H9 (cell line): ENCODE data around the gene ADSL. TPM values are rescaled to one million over a fixed set of nuclear protein-coding genes. Genes with fewer than 3 reads are reported as not detected.

ENCODE experiments used
- DNase-seq: peaks from one replicate; pipeline ENCODE4 v3.0.0-alpha.2; 2017
- H2AFZ ChIP-seq: one replicate; pipeline ENCODE4 v1.6.1; 2013; ENCODE audit warnings: mild to moderate bottlenecking, low read length, control low read depth, moderate library complexity
- H2AK5ac ChIP-seq: 2 replicates; pipeline ENCODE4 v1.6.1; 2013; ENCODE audit warnings: low read length, control low read depth, mixed read lengths; ENCODE audit not compliant: insufficient read length
- H2BK120ac ChIP-seq: one replicate; pipeline ENCODE4 v1.6.1; 2013; ENCODE audit warnings: low read depth, mild to moderate bottlenecking, low read length, control low read depth, inconsistent platforms; ENCODE audit not compliant: poor library complexity, severe bottlenecking
- H2BK12ac ChIP-seq: 2 replicates; pipeline ENCODE4 v1.6.1; 2013; ENCODE audit warnings: low read length, control low read depth, mixed read lengths, low read depth; ENCODE audit not compliant: insufficient read length
- H2BK15ac ChIP-seq: 2 replicates; pipeline ENCODE4 v1.6.1; 2013; ENCODE audit warnings: low read depth, low read length, control low read depth
- H2BK20ac ChIP-seq: one replicate; pipeline ENCODE4 v1.6.1; 2013; ENCODE audit warnings: low read depth, mild to moderate bottlenecking, low read length, control low read depth, inconsistent platforms; ENCODE audit not compliant: poor library complexity, severe bottlenecking
- H2BK5ac ChIP-seq: 2 replicates; pipeline ENCODE4 v1.6.1; 2013; ENCODE audit warnings: low read length, control low read depth, mixed read lengths; ENCODE audit not compliant: insufficient read length
- H3K14ac ChIP-seq: 2 replicates; pipeline ENCODE4 v1.6.1; 2013; ENCODE audit warnings: low read length, control low read depth; ENCODE audit not compliant: insufficient read depth
- H3K18ac ChIP-seq: 2 replicates; pipeline ENCODE4 v1.6.1; 2013; ENCODE audit warnings: low read depth, mild to moderate bottlenecking, mixed read lengths, low read length, control low read depth; ENCODE audit not compliant: insufficient read length
- H3K23ac ChIP-seq: 2 replicates; pipeline ENCODE4 v1.6.1; 2013; ENCODE audit warnings: low read length, control low read depth, mixed read lengths, low read depth; ENCODE audit not compliant: insufficient read length
- H3K23me2 ChIP-seq: 2 replicates; pipeline ENCODE4 v1.6.1; 2013; ENCODE audit warnings: low read depth, mild to moderate bottlenecking, mixed read lengths, low read length, control low read depth; ENCODE audit not compliant: insufficient read length, poor library complexity, severe bottlenecking
- H3K27ac ChIP-seq: 2 replicates; pipeline ENCODE4 v1.5.1; 2013; ENCODE audit warnings: low read length, control low read depth, mixed read lengths, low read depth; ENCODE audit not compliant: insufficient read length
- H3K27me3 ChIP-seq: 2 replicates; pipeline ENCODE4 v1.6.1; 2013; ENCODE audit warnings: low read length, control low read depth, inconsistent platforms; ENCODE audit not compliant: insufficient read depth
- H3K4ac ChIP-seq: 2 replicates; pipeline ENCODE4 v1.6.1; 2013; ENCODE audit warnings: low read depth, mild to moderate bottlenecking, control low read depth, inconsistent platforms, low read length, moderate library complexity
- H3K4me1 ChIP-seq: 2 replicates; pipeline ENCODE4 v1.6.1; 2013; ENCODE audit warnings: low read length, control low read depth, inconsistent platforms; ENCODE audit not compliant: insufficient read depth
- H3K4me2 ChIP-seq: 2 replicates; pipeline ENCODE4 v1.6.1; 2013; ENCODE audit warnings: low read length, control low read depth, mixed read lengths; ENCODE audit not compliant: insufficient read length, insufficient read depth
- H3K56ac ChIP-seq: 2 replicates; pipeline ENCODE4 v1.6.1; 2013; ENCODE audit warnings: low read depth, mild to moderate bottlenecking, mixed read lengths, low read length, control low read depth; ENCODE audit not compliant: insufficient read length
- H3K79me1 ChIP-seq: 2 replicates; pipeline ENCODE4 v1.6.1; 2013; ENCODE audit warnings: low read depth, mild to moderate bottlenecking, moderate library complexity, low read length, control low read depth, inconsistent platforms; ENCODE audit not compliant: insufficient read depth, poor library complexity, severe bottlenecking
- H3K79me2 ChIP-seq: 2 replicates; pipeline ENCODE4 v1.6.1; 2013; ENCODE audit warnings: low read length, control low read depth, inconsistent platforms; ENCODE audit not compliant: insufficient read depth
- H3K9ac ChIP-seq: 2 replicates; pipeline ENCODE4 v1.6.1; 2013; ENCODE audit warnings: low read length, control low read depth, mixed read lengths; ENCODE audit not compliant: insufficient read length; ENCODE audit errors: extremely low read depth
- H3K9me3 ChIP-seq: one replicate; pipeline ENCODE4 v1.6.1; 2013; ENCODE audit warnings: low read depth, low read length, inconsistent platforms; ENCODE audit not compliant: control insufficient read depth
- H3T11ph ChIP-seq: one replicate; pipeline ENCODE4 v1.6.1; 2013; ENCODE audit warnings: mild to moderate bottlenecking, low read length, control low read depth, inconsistent platforms
- H4K20me1 ChIP-seq: one replicate; pipeline ENCODE4 v1.6.1; 2013; ENCODE audit not compliant: control insufficient read depth, insufficient read length, insufficient read depth
- H4K5ac ChIP-seq: 2 replicates; pipeline ENCODE4 v1.6.1; 2013; ENCODE audit warnings: low read depth, mild to moderate bottlenecking, mixed read lengths, low read length, control low read depth; ENCODE audit not compliant: insufficient read length
- H4K8ac ChIP-seq: replicated peaks from 2 replicates; pipeline ENCODE4 v1.6.1; 2013; ENCODE audit warnings: low read length, control low read depth, mixed read lengths, low read depth; ENCODE audit not compliant: insufficient read length
- H4K91ac ChIP-seq: 2 replicates; pipeline ENCODE4 v1.6.1; 2013; ENCODE audit warnings: low read depth, mild to moderate bottlenecking, moderate library complexity, mixed read lengths, low read length, control low read depth; ENCODE audit not compliant: insufficient read length
- H3K27ac Mint-ChIP-seq, 3 experiments: 2 replicates in 2 of 3; 3 replicates in 1 of 3; pipeline ENCODE4 v1.8.0; 2020 to 2021; ENCODE audit warnings: mixed read lengths in 3 of 3, mild to moderate bottlenecking in 1 of 3, moderate library complexity in 1 of 3
- H3K27me3 Mint-ChIP-seq: 2 replicates; pipeline ENCODE4 v1.8.0; 2021; ENCODE audit warnings: low read depth, mild to moderate bottlenecking, moderate library complexity, mixed read lengths
- H3K36me3 Mint-ChIP-seq, 3 experiments: 2 replicates in 2 of 3; 3 replicates in 1 of 3; pipeline ENCODE4 v1.8.0; 2020 to 2021; ENCODE audit warnings: low read depth in 3 of 3, mixed read lengths in 3 of 3; ENCODE audit not compliant: insufficient read depth in 1 of 3
- H3K4me1 Mint-ChIP-seq, 2 experiments: 2 replicates each; pipeline ENCODE4 v1.8.0; 2020; ENCODE audit warnings: mixed read lengths in 2 of 2
- H3K4me3 Mint-ChIP-seq, 2 experiments: 2 replicates in 1 of 2; 3 replicates in 1 of 2; pipeline ENCODE4 v1.8.0; 2020 to 2021; ENCODE audit warnings: mild to moderate bottlenecking in 2 of 2, mixed read lengths in 2 of 2, moderate library complexity in 1 of 2
- H3K9me3 Mint-ChIP-seq, 2 experiments: 2 replicates in 1 of 2; 3 replicates in 1 of 2; pipeline ENCODE4 v1.8.0; 2020; ENCODE audit warnings: mild to moderate bottlenecking in 2 of 2, mixed read lengths in 2 of 2, moderate library complexity in 1 of 2
- CTCF ChIP-seq: fragments of 200-600 bp; sonication (generic); conservative IDR thresholded peaks from 3 replicates; pipeline ENCODE4 v1.8.0; 2021; ENCODE audit warnings: antibody characterized with exemption, mild to moderate bottlenecking
- WGBS: extraction: QIAGEN DNeasy Blood & Tissue Kit; methylation state at CpG from one replicate; pipeline ENCODE4 v1.1.7; 2013; ENCODE audit warnings: missing lambda C conversion rate, low lambda C conversion rate, mixed read lengths; ENCODE audit not compliant: insufficient read length; ENCODE audit errors: extremely low coverage; 5-methylcytosine and 5-hydroxymethylcytosine counted together
- total RNA-seq: library from RNA; stranded (reverse); gene quantifications from 2 replicates; pipeline ENCODE4 v1.2.1, GENCODE V29; 2021

Gene ADSL
- total RNA-seq, 1 experiment from 2014 or later, result 175 TPM

GRCh38 chr22:40406063-40406890 is 60.0 kb downstream of the ADSL start:
- Histone ChIP-seq H3K23ac (no peak overlapping the region), H3K4me2 (no peak overlapping the region), H2BK12ac (no peak overlapping the region), H3K9ac (no peak overlapping the region), H3T11ph (no peak overlapping the region), H3K56ac (no peak overlapping the region), H3K4ac (no peak overlapping the region), H3K79me2 (no peaks in the 10 kb centered on the region), H2BK5ac (no peak overlapping the region), H4K20me1 (no peaks in the 10 kb centered on the region), H4K91ac (no peak overlapping the region), H3K79me1 (no peaks in the 10 kb centered on the region), H4K8ac (no peak overlapping the region), H2AK5ac (no peak overlapping the region), H2BK15ac (no peak overlapping the region), H4K5ac (no peak overlapping the region), H3K23me2 (no peaks in the 10 kb centered on the region), H2BK20ac (no peak overlapping the region), H3K4me1 (no peaks in the 10 kb centered on the region), H3K27me3 (no peaks in the 10 kb centered on the region), H3K18ac (no peak overlapping the region), H3K27ac (no peak overlapping the region), H3K9me3 (no peaks in the 10 kb centered on the region), H2AFZ (no peak overlapping the region), H3K14ac (no peak overlapping the region; the same call in 1 of the 2 replicates), H2BK120ac (no peak overlapping the region)
- Mint-ChIP-seq H3K36me3 (peaks cover 24 to 76% (median 68%) of the 10 kb centered on the region in 3 experiments), H3K4me3 (no peak overlapping the region), H3K27me3 (no peaks in the 10 kb centered on the region; the same call in 1 of the 2 replicates), H3K4me1 (no peaks in the 10 kb centered on the region), H3K27ac (no peak overlapping the region; a peak in 1 of 7 replicates), H3K9me3 (no peaks in the 10 kb centered on the region)
- no peak for DNase-seq
- no CpG with 5 or more reads among the region's 31 CpGs for WGBS
- no peak for TF ChIP-seq CTCF
